Pons (tissue), 1 donor: ENCODE measurements around the gene FHIT.

Experiments
- DNase-seq: peaks from one replicate; pipeline ENCODE4 v3.0.0-alpha.2; 2016; ENCODE audit warnings: low spot score

Gene FHIT

GRCh38 chr3:61251174-61251972, at the start of gene FHIT:
TSS of gene FHIT (minus strand) at chr3:61251452.
- DNase-seq = peak; percentile 97

GRCh38 chr3:61300786-61301185, 49.5 kb upstream of the FHIT start:
- no peak for DNase-seq

- DNase-seq = no peak
Observed at GRCh38 chr3:61300006-61300380, 48.7 kb upstream of the FHIT start.

- no peak for DNase-seq
Observed at GRCh38 chr3:61299343-61300005, 48.2 kb upstream of the FHIT start.

GRCh38 chr3:61297821-61298220, 46.6 kb upstream of the FHIT start:
- no peak for DNase-seq

- peak; percentile 95 for DNase-seq
Observed at GRCh38 chr3:61288446-61288845, 37.2 kb upstream of the FHIT start.

GRCh38 chr3:61283876-61284275, 32.6 kb upstream of the FHIT start:
- no peak for DNase-seq

GRCh38 chr3:61278713-61279112, 27.5 kb upstream of the FHIT start:
- DNase-seq = no peak

GRCh38 chr3:61277411-61277810, 26.2 kb upstream of the FHIT start:
- no peak for DNase-seq

- DNase-seq = no peak
Observed at GRCh38 chr3:61269435-61269834, 18.2 kb upstream of the FHIT start.

GRCh38 chr3:61268644-61269043, 17.4 kb upstream of the FHIT start:
- no peak for DNase-seq

- no peak for DNase-seq
Observed at GRCh38 chr3:61264281-61264680, 13.0 kb upstream of the FHIT start.

GRCh38 chr3:61257148-61257547, 5.9 kb upstream of the FHIT start:
- DNase-seq = peak; percentile 59

GRCh38 chr3:61253756-61254155, 2.5 kb upstream of the FHIT start:
- no peak for DNase-seq

GRCh38 chr3:61252836-61253235, 1.6 kb upstream of the FHIT start:
- DNase-seq = no peak

GRCh38 chr3:61250784-61251173, 473 bp downstream of the FHIT start:
- peak; percentile 62 for DNase-seq

GRCh38 chr3:61248496-61248895, 2.8 kb downstream of the FHIT start:
- DNase-seq = peak; percentile 52

- no peak for DNase-seq
Observed at GRCh38 chr3:61247191-61247590, 4.1 kb downstream of the FHIT start.

GRCh38 chr3:61239871-61240270, 11.4 kb downstream of the FHIT start:
- DNase-seq = no peak

- no peak for DNase-seq
Observed at GRCh38 chr3:61237858-61238257, 13.4 kb downstream of the FHIT start.

- no peak for DNase-seq
Observed at GRCh38 chr3:61236556-61236955, 14.7 kb downstream of the FHIT start.

GRCh38 chr3:61233746-61234145, 17.5 kb downstream of the FHIT start:
- peak; percentile 58 for DNase-seq

GRCh38 chr3:61231693-61232092, 19.6 kb downstream of the FHIT start:
- no peak for DNase-seq

- no peak for DNase-seq
Observed at GRCh38 chr3:61227799-61228198, 23.5 kb downstream of the FHIT start.
